Thyroid gland (tissue), 4 donors: Measurements from ENCODE around the gene CDC42BPG.

Experiments
- POLR2A ChIP-seq, 2 donors: fragments of 450-650 bp; IDR thresholded peaks; one replicate each; pipeline ENCODE4 v1.6.1; 2017; ENCODE audit warnings: antibody characterized with exemption in 2 of 2, mild to moderate bottlenecking in 2 of 2, moderate library complexity in 1 of 2
- TF ChIP-seq, protein P1 (sequence below), 6 experiments: fragments of 200-600 bp in 3 of 6; fragments of 450-650 bp in 3 of 6; sonication (generic) in 3 of 6; IDR thresholded peaks; one replicate each; pipeline ENCODE4 v1.5.1; 2016 to 2019; ENCODE audit warnings: antibody characterized with exemption in 6 of 6, mild to moderate bottlenecking in 2 of 6, inconsistent platforms in 1 of 6, moderate library complexity in 1 of 6

- TF ChIP-seq, protein P1, sequence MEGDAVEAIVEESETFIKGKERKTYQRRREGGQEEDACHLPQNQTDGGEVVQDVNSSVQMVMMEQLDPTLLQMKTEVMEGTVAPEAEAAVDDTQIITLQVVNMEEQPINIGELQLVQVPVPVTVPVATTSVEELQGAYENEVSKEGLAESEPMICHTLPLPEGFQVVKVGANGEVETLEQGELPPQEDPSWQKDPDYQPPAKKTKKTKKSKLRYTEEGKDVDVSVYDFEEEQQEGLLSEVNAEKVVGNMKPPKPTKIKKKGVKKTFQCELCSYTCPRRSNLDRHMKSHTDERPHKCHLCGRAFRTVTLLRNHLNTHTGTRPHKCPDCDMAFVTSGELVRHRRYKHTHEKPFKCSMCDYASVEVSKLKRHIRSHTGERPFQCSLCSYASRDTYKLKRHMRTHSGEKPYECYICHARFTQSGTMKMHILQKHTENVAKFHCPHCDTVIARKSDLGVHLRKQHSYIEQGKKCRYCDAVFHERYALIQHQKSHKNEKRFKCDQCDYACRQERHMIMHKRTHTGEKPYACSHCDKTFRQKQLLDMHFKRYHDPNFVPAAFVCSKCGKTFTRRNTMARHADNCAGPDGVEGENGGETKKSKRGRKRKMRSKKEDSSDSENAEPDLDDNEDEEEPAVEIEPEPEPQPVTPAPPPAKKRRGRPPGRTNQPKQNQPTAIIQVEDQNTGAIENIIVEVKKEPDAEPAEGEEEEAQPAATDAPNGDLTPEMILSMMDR (IDR thresholded peaks at IDR 0.05): no peak
- TF ChIP-seq POLR2A (IDR thresholded peaks at IDR 0.05): no peak
Observed at GRCh38 chr11:64834031-64834722, 10.3 kb downstream of the CDC42BPG start.
